Parathyroid adenoma (tissue), 2 donors: Measurements from ENCODE around the gene ST6GAL1.

ENCODE experiments used
- H2AFZ ChIP-seq: fragments of 300-600 bp; sonication (generic); one replicate; pipeline ENCODE4 v1.7.0; 2017; ENCODE audit warnings: antibody characterized with exemption, mild to moderate bottlenecking
- H3K27ac ChIP-seq: fragments of 300-600 bp; sonication (generic); one replicate; pipeline ENCODE4 v1.7.0; 2017
- H3K27me3 ChIP-seq: fragments of 300-600 bp; sonication (generic); one replicate; pipeline ENCODE4 v1.7.0; 2017; ENCODE audit warnings: low read length; ENCODE audit not compliant: control insufficient read depth, insufficient read depth
- H3K36me3 ChIP-seq: fragments of 300-600 bp; sonication (generic); one replicate; pipeline ENCODE4 v1.7.0; 2017; ENCODE audit warnings: low read length; ENCODE audit not compliant: control insufficient read depth, insufficient read depth
- H3K4me1 ChIP-seq: fragments of 300-600 bp; sonication (generic); one replicate; pipeline ENCODE4 v1.7.0; 2017; ENCODE audit warnings: control low read depth
- H3K4me2 ChIP-seq: fragments of 300-600 bp; sonication (generic); one replicate; pipeline ENCODE4 v1.7.0; 2017; ENCODE audit warnings: low read length
- H3K4me3 ChIP-seq: fragments of 300-600 bp; sonication (generic); one replicate; pipeline ENCODE4 v1.7.0; 2017; ENCODE audit warnings: low read depth, low read length
- H3K79me2 ChIP-seq: fragments of 300-600 bp; sonication (generic); one replicate; pipeline ENCODE4 v1.7.0; 2017; ENCODE audit warnings: control low read depth
- H3K9ac ChIP-seq: fragments of 300-600 bp; sonication (generic); one replicate; pipeline ENCODE4 v1.7.0; 2017; ENCODE audit warnings: mild to moderate bottlenecking
- H3K9me3 ChIP-seq: fragments of 300-600 bp; sonication (generic); one replicate; pipeline ENCODE4 v1.7.0; 2017; ENCODE audit warnings: low read length; ENCODE audit not compliant: control insufficient read depth
- TF ChIP-seq, protein P1 (sequence below): fragments of 300-600 bp; sonication (generic); IDR thresholded peaks from one replicate; pipeline ENCODE4 v1.7.0; 2017; ENCODE audit warnings: antibody characterized with exemption, mild to moderate bottlenecking
- donor health status: primary hyperparathyroidism.

ST6GAL1 gene

DNA sequence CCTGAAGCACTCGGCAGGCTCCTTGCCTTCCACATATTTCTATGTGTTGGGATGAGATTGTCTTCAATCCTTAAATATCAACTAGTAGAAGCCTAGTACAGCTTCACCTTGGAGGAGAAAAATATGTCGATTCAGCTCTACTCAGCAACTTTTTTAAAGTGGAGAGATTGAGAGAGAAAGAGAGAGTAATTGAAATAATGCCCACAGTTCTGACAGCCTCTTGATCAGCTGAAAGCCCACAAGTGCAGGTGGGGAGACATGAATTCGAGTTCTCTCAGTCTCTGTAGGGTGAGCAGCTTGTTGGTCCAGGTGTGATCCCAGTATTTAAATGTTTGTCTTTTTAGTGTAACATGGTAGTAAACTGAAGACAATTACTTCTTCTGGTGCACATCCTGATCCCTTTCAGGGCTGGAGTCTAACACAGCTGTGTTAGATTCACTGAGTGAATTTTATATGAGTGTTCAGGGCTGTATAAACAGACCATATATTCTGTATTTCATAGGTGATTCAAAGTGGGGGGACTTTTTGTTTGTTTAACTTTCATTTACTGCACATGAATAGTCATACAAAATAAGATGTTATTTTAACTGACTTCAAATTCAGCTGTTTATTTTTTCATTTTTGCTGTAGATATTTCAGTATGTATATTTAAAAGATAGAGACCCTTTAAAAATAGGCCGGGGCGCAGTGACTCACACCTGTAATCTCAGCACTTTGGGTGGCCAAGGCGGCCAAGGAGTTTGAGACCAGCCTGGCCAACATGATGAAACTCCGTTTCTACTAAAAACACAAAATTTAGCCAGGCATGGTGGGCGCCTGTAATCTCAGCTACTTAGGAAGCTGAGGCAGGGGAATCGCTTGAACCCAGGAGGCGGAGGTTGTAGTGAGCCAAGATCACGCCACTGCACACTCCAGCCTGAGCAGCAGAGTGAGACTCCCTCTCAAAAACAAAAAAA lies 64.0 kb downstream of the ST6GAL1 start:
- Histone ChIP-seq H3K27ac (no peak overlapping the region), H3K4me1 (peaks cover 7% of the 10 kb centered on the region), H3K4me2 (no peak overlapping the region), H3K9me3 (no peaks in the 10 kb centered on the region), H3K9ac (no peak overlapping the region), H3K27me3 (no peaks in the 10 kb centered on the region), H2AFZ (no peak overlapping the region), H3K79me2 (no peaks in the 10 kb centered on the region), H3K4me3 (no peak overlapping the region), H3K36me3 (no peaks in the 10 kb centered on the region)
- TF ChIP-seq, protein P1, sequence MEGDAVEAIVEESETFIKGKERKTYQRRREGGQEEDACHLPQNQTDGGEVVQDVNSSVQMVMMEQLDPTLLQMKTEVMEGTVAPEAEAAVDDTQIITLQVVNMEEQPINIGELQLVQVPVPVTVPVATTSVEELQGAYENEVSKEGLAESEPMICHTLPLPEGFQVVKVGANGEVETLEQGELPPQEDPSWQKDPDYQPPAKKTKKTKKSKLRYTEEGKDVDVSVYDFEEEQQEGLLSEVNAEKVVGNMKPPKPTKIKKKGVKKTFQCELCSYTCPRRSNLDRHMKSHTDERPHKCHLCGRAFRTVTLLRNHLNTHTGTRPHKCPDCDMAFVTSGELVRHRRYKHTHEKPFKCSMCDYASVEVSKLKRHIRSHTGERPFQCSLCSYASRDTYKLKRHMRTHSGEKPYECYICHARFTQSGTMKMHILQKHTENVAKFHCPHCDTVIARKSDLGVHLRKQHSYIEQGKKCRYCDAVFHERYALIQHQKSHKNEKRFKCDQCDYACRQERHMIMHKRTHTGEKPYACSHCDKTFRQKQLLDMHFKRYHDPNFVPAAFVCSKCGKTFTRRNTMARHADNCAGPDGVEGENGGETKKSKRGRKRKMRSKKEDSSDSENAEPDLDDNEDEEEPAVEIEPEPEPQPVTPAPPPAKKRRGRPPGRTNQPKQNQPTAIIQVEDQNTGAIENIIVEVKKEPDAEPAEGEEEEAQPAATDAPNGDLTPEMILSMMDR = no peak

DNA sequence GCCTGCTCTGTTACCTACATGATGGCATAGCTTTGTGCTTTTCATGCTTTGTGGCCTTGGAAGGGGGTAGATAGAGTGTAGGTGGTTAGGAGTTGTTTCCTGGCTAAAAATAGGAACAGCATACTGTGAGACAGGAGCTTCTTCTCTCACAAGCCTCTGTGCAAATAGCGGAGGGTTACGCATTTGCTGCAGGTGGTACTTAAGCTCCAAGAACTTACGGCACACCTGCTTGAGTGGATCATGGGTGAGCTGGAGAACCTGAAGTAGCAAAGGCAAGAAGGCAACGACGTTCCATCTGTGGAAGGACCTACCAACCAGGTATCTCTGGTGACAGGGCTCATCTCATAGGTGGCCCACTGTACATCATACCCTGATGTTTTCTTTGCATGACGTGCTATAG lies 66.0 kb downstream of the ST6GAL1 start:
- Histone ChIP-seq H3K36me3 (no peaks in the 10 kb centered on the region), H3K9me3 (no peaks in the 10 kb centered on the region), H2AFZ (no peak overlapping the region), H3K4me3 (no peak overlapping the region), H3K4me2 (no peak overlapping the region), H3K79me2 (no peaks in the 10 kb centered on the region), H3K27ac (no peak overlapping the region), H3K27me3 (no peaks in the 10 kb centered on the region), H3K4me1 (peaks cover 2% of the 10 kb centered on the region), H3K9ac (no peak overlapping the region)
- TF ChIP-seq, protein P1 = no peak

DNA sequence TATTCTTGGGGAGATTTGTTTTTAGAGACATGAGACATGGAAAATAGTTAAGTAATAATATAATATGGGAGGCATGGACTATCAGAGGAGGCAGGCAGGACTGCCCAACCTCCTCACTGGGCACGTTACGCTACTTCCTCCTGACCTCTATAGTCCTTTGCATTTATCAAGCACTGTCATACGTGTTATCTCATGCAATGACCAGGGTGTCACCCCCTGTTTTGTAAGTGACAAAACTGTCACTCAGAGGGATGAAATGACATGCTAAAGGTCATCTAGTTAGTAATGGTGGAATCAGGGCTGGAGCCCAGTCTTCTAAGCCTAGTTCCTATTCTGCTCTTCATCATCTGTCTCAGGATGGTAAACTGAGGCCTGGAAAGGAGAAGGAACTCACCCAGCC lies 66.7 kb downstream of the ST6GAL1 start:
- TF ChIP-seq, protein P1 = no peak
- Histone ChIP-seq H3K27ac (no peak overlapping the region), H3K27me3 (no peaks in the 10 kb centered on the region), H3K36me3 (no peaks in the 10 kb centered on the region), H3K9ac (no peak overlapping the region), H3K9me3 (no peaks in the 10 kb centered on the region), H3K4me1 (peaks cover 2% of the 10 kb centered on the region), H3K4me3 (no peak overlapping the region), H3K79me2 (no peaks in the 10 kb centered on the region), H3K4me2 (no peak overlapping the region), H2AFZ (no peak overlapping the region)

DNA sequence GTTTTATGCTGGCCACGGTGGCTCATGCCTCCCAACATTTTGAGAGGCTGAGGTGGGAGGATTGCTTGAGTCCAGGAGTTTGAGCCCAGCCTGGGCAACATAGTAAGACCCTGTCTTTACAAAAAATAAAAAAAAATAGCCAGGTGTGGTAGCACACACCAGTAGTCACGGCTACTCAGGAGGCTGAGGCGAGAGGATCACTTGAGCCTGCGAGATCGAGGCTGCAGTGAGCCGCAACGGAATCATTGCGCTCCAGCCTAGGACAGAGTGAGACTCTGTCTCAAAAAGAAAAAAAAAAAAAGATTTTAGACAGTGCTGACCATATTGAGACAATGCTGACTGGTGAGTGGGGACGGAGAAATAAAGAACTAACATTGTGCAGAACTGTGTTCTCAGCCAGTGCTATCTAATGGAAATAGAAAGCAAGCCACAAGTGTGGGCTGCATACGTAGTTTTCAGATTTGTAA lies 67.2 kb downstream of the ST6GAL1 start:
- H3K4me3 ChIP-seq = no peak overlapping the region
- no peaks in the 10 kb centered on the region for H3K79me2 ChIP-seq
- no peak overlapping the region for H3K27ac ChIP-seq
- TF ChIP-seq, protein P1 = no peak
- H3K27me3 ChIP-seq = no peaks in the 10 kb centered on the region
- H3K4me1 ChIP-seq = peaks cover 2% of the 10 kb centered on the region
- H3K36me3 ChIP-seq = no peaks in the 10 kb centered on the region
- no peak overlapping the region for H3K4me2 ChIP-seq
- no peak overlapping the region for H3K9ac ChIP-seq
- H2AFZ ChIP-seq = no peak overlapping the region
- no peaks in the 10 kb centered on the region for H3K9me3 ChIP-seq
